ENCODE measurements around the gene SPARC.

SPARC gene

GRCh38 chr5:151637676-151638075 lies 49.0 kb downstream of the SPARC start:
- TF ChIP-seq EZH2 (IDR thresholded peaks at IDR 0.05) (no peak), FOXP2 (optimal IDR thresholded peaks at IDR 0.05; ENCODE audit: control extremely low read depth, extremely low read length, insufficient read depth) (no peak), POLR2AphosphoS5 (IDR thresholded peaks at IDR 0.05; ENCODE audit: borderline replicate concordance, low read depth, low read length) (no peak)
- Histone ChIP-seq H3K27ac (no peak overlapping the region), H3K9ac (ENCODE audit: insufficient read length) (no peak overlapping the region), H3K9me3 (ENCODE audit: low read depth, low read length) (no peaks in the 10 kb centered on the region), H3K4me3 (no peak overlapping the region), H3K36me3 (ENCODE audit: insufficient read depth, low read length) (no peaks in the 10 kb centered on the region)
- DNase-seq (ENCODE audit: low read depth, low spot score), result no peak

GRCh38 chr5:151633892-151634291 lies 52.8 kb downstream of the SPARC start:
- no peak overlapping the region for H3K27ac ChIP-seq
- DNase-seq (ENCODE audit: low read depth, low spot score), result no peak
- TF ChIP-seq POLR2AphosphoS5 (IDR thresholded peaks at IDR 0.05; ENCODE audit: borderline replicate concordance, low read depth, low read length) (no peak), FOXP2 (optimal IDR thresholded peaks at IDR 0.05; ENCODE audit: control extremely low read depth, extremely low read length, insufficient read depth) (no peak), EZH2 (IDR thresholded peaks at IDR 0.05) (no peak)
- no peaks in the 10 kb centered on the region for H3K9me3 ChIP-seq (ENCODE audit: low read depth, low read length)
- H3K4me3 ChIP-seq, result no peak overlapping the region
- H3K36me3 ChIP-seq (ENCODE audit: insufficient read depth, low read length), result no peaks in the 10 kb centered on the region
- H3K9ac ChIP-seq (ENCODE audit: insufficient read length), result no peak overlapping the region

DNA sequence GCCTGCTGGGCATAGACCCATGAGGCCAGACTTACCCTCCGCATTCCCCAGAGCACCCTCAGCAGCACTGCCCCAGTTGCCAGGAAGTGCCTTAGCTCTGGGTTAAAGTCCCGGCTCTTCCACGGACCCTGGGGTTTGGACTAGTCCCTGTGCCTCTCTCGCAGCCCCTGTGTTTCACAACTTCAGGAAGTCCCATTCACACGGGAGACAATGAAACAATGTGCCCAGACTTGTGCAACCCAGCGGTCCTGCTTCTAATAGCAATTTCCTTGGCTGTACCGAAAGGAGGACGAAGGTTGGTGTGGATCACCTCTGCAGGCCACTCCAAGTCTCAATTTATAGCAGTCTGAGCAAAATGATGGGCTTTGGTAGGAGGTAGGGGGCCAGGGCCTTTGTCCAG lies 53.8 kb downstream of the SPARC start:
- H3K27ac ChIP-seq, result no peak overlapping the region
- H3K9ac ChIP-seq (ENCODE audit: insufficient read length), result no peak overlapping the region
- no peaks in the 10 kb centered on the region for H3K36me3 ChIP-seq (ENCODE audit: insufficient read depth, low read length)
- no peak for TF ChIP-seq POLR2AphosphoS5 (IDR thresholded peaks at IDR 0.05; ENCODE audit: borderline replicate concordance, low read depth, low read length)
- TF ChIP-seq FOXP2 (optimal IDR thresholded peaks at IDR 0.05; ENCODE audit: control extremely low read depth, extremely low read length, insufficient read depth), result no peak
- no peak for TF ChIP-seq EZH2 (IDR thresholded peaks at IDR 0.05)
- no peak for DNase-seq (ENCODE audit: low read depth, low spot score)
- H3K9me3 ChIP-seq (ENCODE audit: low read depth, low read length), result no peaks in the 10 kb centered on the region
- no peak overlapping the region for H3K4me3 ChIP-seq

GRCh38 chr5:151632524-151632923 lies 54.2 kb downstream of the SPARC start:
- no peak overlapping the region for H3K9ac ChIP-seq (ENCODE audit: insufficient read length)
- H3K9me3 ChIP-seq (ENCODE audit: low read depth, low read length), result no peaks in the 10 kb centered on the region
- H3K36me3 ChIP-seq (ENCODE audit: insufficient read depth, low read length), result no peaks in the 10 kb centered on the region
- no peak overlapping the region for H3K27ac ChIP-seq
- no peak for TF ChIP-seq POLR2AphosphoS5 (IDR thresholded peaks at IDR 0.05; ENCODE audit: borderline replicate concordance, low read depth, low read length)
- no peak for TF ChIP-seq FOXP2 (optimal IDR thresholded peaks at IDR 0.05; ENCODE audit: control extremely low read depth, extremely low read length, insufficient read depth)
- no peak for TF ChIP-seq EZH2 (IDR thresholded peaks at IDR 0.05)
- no peak for DNase-seq (ENCODE audit: low read depth, low spot score)
- H3K4me3 ChIP-seq, result no peak overlapping the region

GRCh38 chr5:151631941-151632340 lies 54.8 kb downstream of the SPARC start:
- no peaks in the 10 kb centered on the region for H3K36me3 ChIP-seq (ENCODE audit: insufficient read depth, low read length)
- TF ChIP-seq EZH2 (IDR thresholded peaks at IDR 0.05) (no peak), FOXP2 (optimal IDR thresholded peaks at IDR 0.05; ENCODE audit: control extremely low read depth, extremely low read length, insufficient read depth) (no peak), POLR2AphosphoS5 (IDR thresholded peaks at IDR 0.05; ENCODE audit: borderline replicate concordance, low read depth, low read length) (no peak)
- H3K9ac ChIP-seq (ENCODE audit: insufficient read length), result no peak overlapping the region

DNA sequence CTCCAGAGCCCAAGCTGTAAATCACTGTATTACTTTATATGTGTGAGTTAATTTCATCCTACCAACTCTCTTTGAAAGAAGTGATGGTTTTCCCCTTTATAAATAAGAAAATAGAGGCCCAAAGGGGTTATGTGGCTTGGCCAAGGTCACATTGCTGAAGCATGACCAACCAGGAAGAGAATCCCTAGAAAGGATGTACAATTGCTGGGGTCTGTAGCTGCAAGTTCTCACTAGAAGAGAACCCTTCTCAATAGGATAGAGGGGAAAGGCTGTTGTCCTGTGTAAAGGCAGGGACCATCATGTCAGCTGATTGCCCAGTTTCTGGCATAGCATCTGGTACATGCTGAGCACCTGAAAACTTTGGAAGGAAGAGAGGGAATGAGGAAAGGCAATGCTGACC lies 56.6 kb downstream of the SPARC start:
- TF ChIP-seq EZH2 (IDR thresholded peaks at IDR 0.05), result no peak
- no peak for TF ChIP-seq FOXP2 (optimal IDR thresholded peaks at IDR 0.05; ENCODE audit: control extremely low read depth, extremely low read length, insufficient read depth)
- no peak for TF ChIP-seq POLR2AphosphoS5 (IDR thresholded peaks at IDR 0.05; ENCODE audit: borderline replicate concordance, low read depth, low read length)

More at GRCh38 chr5:151631941-151632340, 54.8 kb downstream of the SPARC start:
- no peak overlapping the region for H3K4me3 ChIP-seq
- DNase-seq (ENCODE audit: low read depth, low spot score), result no peak
- H3K27ac ChIP-seq, result no peak overlapping the region
- H3K9me3 ChIP-seq (ENCODE audit: low read depth, low read length), result no peaks in the 10 kb centered on the region

DNA sequence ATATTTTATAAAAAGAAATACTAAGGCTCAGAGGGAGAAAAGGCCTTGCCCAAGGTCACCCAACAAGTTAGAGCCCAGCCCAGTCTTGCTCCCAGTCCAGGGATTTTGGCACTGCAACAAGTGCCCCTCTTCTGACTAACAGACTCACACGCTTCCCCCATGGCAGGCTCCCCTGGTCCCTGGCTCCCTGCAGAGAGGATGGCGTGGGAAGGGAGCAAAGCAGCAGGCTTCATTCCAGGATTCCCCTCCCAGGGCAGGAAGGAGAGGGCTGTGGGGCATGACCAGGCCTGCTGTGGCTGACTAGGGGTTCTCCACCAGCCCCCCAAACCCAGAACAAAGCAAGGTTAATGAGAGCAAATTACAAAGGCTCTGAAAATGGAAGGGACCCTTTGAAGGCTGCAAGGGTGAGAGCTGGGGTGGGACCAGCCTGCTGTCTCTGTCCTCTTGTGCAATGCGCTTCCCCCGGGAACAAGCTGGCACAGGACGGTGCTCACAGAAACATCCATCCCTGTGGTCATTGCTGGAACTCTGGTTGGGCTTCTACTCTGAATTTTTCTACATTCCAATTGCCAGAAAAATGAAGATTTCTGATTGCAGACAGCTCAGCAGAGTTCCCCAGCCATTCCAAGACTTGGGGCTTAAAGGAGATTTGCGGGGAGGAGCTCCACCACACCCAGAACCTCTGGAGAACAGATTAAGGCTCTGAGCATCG lies 58.4 kb downstream of the SPARC start:
- H3K36me3 ChIP-seq (ENCODE audit: insufficient read depth, low read length), result no peaks in the 10 kb centered on the region
- no peak overlapping the region for H3K9ac ChIP-seq (ENCODE audit: insufficient read length)
- no peak overlapping the region for H3K27ac ChIP-seq
- no peak overlapping the region for H3K4me3 ChIP-seq
- DNase-seq (ENCODE audit: low read depth, low spot score), result no peak
- TF ChIP-seq EZH2 (IDR thresholded peaks at IDR 0.05), result no peak
- TF ChIP-seq FOXP2 (optimal IDR thresholded peaks at IDR 0.05; ENCODE audit: control extremely low read depth, extremely low read length, insufficient read depth), result no peak
- no peak for TF ChIP-seq POLR2AphosphoS5 (IDR thresholded peaks at IDR 0.05; ENCODE audit: borderline replicate concordance, low read depth, low read length)
- H3K9me3 ChIP-seq (ENCODE audit: low read depth, low read length), result no peaks in the 10 kb centered on the region

More for the DNA sequence above, 56.6 kb downstream of the SPARC start:
- Histone ChIP-seq H3K9ac (ENCODE audit: insufficient read length) (no peak overlapping the region), H3K36me3 (ENCODE audit: insufficient read depth, low read length) (no peaks in the 10 kb centered on the region), H3K9me3 (ENCODE audit: low read depth, low read length) (no peaks in the 10 kb centered on the region), H3K27ac (no peak overlapping the region), H3K4me3 (no peak overlapping the region)
- no peak for DNase-seq (ENCODE audit: low read depth, low spot score)

DNA sequence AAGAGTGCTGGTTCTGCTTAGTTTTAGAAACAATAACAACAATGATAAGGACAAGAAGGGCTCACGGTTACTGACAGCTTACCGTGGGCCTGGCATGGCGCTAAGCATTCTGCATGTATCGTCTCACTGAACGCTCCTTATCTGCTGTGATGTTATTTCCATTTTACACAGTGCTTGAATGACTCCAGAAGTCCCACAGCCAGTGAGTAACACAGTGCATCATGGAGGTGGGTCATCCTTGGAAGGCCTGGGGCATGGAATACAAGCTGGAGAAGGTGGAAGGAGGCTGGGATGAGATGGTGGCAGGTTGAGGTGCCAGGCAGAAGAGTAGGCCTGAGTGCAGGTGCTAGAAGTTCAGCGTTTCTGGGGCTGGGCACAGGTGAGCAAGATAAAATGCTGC lies 59.1 kb downstream of the SPARC start:
- Histone ChIP-seq H3K4me3 (no peak overlapping the region), H3K9me3 (ENCODE audit: low read depth, low read length) (no peaks in the 10 kb centered on the region), H3K9ac (ENCODE audit: insufficient read length) (no peak overlapping the region), H3K27ac (no peak overlapping the region), H3K36me3 (ENCODE audit: insufficient read depth, low read length) (no peaks in the 10 kb centered on the region)
- TF ChIP-seq EZH2 (IDR thresholded peaks at IDR 0.05) (no peak), POLR2AphosphoS5 (IDR thresholded peaks at IDR 0.05; ENCODE audit: borderline replicate concordance, low read depth, low read length) (no peak), FOXP2 (optimal IDR thresholded peaks at IDR 0.05; ENCODE audit: control extremely low read depth, extremely low read length, insufficient read depth) (no peak)
- no peak for DNase-seq (ENCODE audit: low read depth, low spot score)

GRCh38 chr5:151625285-151625684 lies 61.4 kb downstream of the SPARC start:
- Histone ChIP-seq H3K27ac (no peak overlapping the region), H3K9me3 (ENCODE audit: low read depth, low read length) (no peaks in the 10 kb centered on the region), H3K36me3 (ENCODE audit: insufficient read depth, low read length) (no peaks in the 10 kb centered on the region), H3K4me3 (no peak overlapping the region), H3K9ac (ENCODE audit: insufficient read length) (no peak overlapping the region)
- DNase-seq (ENCODE audit: low read depth, low spot score), result no peak
- TF ChIP-seq EZH2 (IDR thresholded peaks at IDR 0.05), result no peak
- TF ChIP-seq POLR2AphosphoS5 (IDR thresholded peaks at IDR 0.05; ENCODE audit: borderline replicate concordance, low read depth, low read length), result no peak
- no peak for TF ChIP-seq FOXP2 (optimal IDR thresholded peaks at IDR 0.05; ENCODE audit: control extremely low read depth, extremely low read length, insufficient read depth)

All from SK-N-MC (cell line).